ENCODE results near the gene SLX4. TPM values are rescaled to one million over a fixed set of nuclear protein-coding genes. Genes with fewer than 3 reads are reported as not detected.
"Not testable (repeated sequence)": the region's sequence is repeated elsewhere in the genome, so short reads cannot be mapped to it uniquely, and the experiment has no call there.

SLX4 gene, protein sequence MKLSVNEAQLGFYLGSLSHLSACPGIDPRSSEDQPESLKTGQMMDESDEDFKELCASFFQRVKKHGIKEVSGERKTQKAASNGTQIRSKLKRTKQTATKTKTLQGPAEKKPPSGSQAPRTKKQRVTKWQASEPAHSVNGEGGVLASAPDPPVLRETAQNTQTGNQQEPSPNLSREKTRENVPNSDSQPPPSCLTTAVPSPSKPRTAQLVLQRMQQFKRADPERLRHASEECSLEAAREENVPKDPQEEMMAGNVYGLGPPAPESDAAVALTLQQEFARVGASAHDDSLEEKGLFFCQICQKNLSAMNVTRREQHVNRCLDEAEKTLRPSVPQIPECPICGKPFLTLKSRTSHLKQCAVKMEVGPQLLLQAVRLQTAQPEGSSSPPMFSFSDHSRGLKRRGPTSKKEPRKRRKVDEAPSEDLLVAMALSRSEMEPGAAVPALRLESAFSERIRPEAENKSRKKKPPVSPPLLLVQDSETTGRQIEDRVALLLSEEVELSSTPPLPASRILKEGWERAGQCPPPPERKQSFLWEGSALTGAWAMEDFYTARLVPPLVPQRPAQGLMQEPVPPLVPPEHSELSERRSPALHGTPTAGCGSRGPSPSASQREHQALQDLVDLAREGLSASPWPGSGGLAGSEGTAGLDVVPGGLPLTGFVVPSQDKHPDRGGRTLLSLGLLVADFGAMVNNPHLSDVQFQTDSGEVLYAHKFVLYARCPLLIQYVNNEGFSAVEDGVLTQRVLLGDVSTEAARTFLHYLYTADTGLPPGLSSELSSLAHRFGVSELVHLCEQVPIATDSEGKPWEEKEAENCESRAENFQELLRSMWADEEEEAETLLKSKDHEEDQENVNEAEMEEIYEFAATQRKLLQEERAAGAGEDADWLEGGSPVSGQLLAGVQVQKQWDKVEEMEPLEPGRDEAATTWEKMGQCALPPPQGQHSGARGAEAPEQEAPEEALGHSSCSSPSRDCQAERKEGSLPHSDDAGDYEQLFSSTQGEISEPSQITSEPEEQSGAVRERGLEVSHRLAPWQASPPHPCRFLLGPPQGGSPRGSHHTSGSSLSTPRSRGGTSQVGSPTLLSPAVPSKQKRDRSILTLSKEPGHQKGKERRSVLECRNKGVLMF (N-terminal part only)
- total RNA-seq, result 10 to 100 TPM; 13.2 to 13.8 TPM

DNA sequence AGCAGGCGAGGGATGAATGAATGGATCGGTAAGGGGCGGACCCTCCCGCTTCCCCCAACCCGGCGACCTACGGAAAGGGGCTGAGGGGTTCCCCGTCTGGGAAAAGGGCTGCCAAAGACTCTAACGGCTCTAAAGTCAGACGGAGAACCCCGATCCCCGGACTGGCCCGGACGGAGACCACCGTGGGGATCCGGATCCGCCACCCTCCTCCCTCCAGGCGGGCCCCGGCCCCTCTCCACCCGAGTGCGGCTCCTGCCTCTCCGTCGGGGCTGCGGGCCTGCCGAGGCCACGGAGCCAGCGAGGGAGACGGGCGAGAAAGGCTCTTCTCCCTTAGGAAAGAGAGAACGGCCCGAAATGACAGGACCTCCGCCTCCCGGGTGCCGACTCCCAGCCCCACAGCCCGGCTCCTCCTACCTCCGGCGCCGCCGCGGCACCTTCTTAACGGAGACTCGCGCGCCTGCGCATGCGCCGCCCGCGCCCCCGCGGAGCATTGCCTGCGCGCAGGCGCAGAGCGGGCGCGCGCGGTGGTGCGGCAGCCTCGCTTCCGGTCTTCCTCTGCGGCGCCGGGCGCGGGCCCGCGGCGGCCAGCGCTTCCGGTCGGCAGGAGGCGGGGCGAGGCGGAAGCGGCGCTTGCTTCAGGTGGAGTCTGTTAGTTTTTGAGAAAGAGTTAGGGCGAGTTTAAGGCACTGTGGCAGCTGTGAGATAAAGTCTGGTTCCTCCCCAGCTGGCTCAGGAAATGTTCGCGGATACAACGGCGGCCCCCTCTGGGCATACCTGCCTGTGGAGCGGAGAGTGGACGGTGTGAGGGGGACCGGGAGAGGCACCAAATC is at the start of gene SLX4:
Gene SLX4, minus strand, starts transcription at position 461 of the 830 bp plus-strand sequence. CDS start 2,642 bp downstream, outside the sequence.
- POLR2A ChIA-PET, result interaction anchor here (0.7 kb wide), 1 partner anchor 68 kb away, joined by 3 read pairs; no protein-coding TSS in a partner anchor
- Mint-ChIP-seq H3K4me1 (peaks cover 63% of the 10 kb centered on the region), H3K9me3 (no peaks in the 10 kb centered on the region), H3K36me3 (ENCODE audit: low read depth) (peaks cover 34% of the 10 kb centered on the region), H3K4me3 (peak within 1 kb of the TSS; percentile 98), H3K27me3 (no peaks in the 10 kb centered on the region), H3K27ac (peak within 1 kb of the TSS; percentile 98)
- CTCF ChIA-PET, result interaction anchor here (0.7 to 0.9 kb wide), 2 partner anchors 11 to 84 kb away, joined by 3 to 4 read pairs; no protein-coding TSS in a partner anchor
- DNase-seq, result peak; percentile 91

DNA sequence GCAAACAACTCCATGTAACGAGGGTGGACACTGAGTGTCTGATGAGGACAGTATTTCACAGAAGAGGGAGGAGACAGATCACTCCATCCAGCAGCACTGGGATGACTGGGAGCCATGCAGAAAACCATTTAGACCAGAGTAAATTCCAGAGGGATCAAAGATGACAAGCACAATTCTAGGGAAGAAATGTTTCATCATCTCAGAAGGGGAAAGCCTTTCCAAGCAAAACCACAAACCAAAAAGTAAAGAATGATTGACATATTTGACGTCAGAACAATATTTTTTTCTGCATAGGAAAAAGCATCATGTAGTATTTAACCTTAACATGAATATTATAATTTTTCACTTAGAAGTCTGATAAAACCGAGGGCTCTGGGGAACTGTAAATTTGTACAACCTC is 47.8 kb upstream of the SLX4 start:
- no peak overlapping the region for H3K4me3 Mint-ChIP-seq

DNA sequence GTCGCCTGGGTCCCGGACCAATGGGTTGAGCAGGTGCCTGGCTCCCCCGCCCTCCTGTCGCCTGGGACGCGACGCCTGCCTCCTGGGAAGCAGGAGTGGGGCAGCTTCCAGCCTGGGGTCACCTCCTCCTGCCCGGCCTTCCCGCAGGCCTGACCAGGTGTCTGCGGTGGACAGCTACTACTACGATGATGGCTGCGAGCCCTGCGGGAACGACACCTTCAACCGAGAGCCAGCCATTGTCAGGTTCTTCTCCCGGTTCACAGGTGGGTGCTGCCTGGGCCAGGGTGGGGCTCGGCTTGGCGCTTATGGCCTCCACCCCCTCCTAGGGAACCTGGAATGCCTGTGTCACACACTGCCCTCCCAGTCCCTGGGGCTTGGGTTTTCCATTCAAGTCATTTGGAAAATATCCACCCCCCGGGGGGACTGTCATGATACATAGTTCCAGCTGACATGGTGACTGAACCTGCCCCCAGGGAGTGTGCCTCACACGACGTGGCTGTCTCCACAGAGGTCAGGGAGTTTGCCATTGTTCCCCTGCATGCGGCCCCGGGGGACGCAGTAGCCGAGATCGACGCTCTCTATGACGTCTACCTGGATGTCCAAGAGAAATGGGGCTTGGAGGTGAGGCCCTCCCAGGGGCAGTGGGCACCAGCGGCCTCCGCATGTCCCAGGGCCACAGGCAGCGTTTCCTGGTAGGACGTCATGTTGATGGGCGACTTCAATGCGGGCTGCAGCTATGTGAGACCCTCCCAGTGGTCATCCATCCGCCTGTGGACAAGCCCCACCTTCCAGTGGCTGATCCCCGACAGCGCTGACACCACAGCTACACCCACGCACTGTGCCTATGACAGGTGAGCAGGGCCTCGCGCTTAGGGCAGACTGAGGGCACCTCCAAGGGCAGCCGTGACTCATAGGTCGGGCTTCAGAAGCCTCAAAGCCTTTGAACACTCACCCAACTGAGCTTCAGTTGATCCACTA is 45.4 kb upstream of the SLX4 start:
- DNase-seq, result no peak
- Mint-ChIP-seq H3K9me3 (no peaks in the 10 kb centered on the region), H3K4me1 (peaks cover 11% of the 10 kb centered on the region), H3K36me3 (ENCODE audit: low read depth) (peaks cover 39% of the 10 kb centered on the region), H3K27me3 (no peaks in the 10 kb centered on the region), H3K4me3 (no peak overlapping the region), H3K27ac (no peak overlapping the region)
- CTCF ChIA-PET, result interaction anchor here (1.1 kb wide), 1 partner anchor 17 kb away, joined by 4 read pairs; no protein-coding TSS in a partner anchor
- POLR2A ChIA-PET, result no interaction called here

More for the DNA sequence above, 47.8 kb upstream of the SLX4 start:
- H3K4me1 Mint-ChIP-seq, result peaks cover 9% of the 10 kb centered on the region
- POLR2A ChIA-PET, result no interaction called here
- H3K9me3 Mint-ChIP-seq, result no peaks in the 10 kb centered on the region
- CTCF ChIA-PET, result interaction anchor here (1.6 kb wide), 1 partner anchor 12 kb away, joined by 3 read pairs; no protein-coding TSS in a partner anchor
- H3K36me3 Mint-ChIP-seq (ENCODE audit: low read depth), result peaks cover 40% of the 10 kb centered on the region
- DNase-seq, result no peak
- peak overlapping the region; percentile 4 for H3K27ac Mint-ChIP-seq
- H3K27me3 Mint-ChIP-seq, result no peaks in the 10 kb centered on the region

DNA sequence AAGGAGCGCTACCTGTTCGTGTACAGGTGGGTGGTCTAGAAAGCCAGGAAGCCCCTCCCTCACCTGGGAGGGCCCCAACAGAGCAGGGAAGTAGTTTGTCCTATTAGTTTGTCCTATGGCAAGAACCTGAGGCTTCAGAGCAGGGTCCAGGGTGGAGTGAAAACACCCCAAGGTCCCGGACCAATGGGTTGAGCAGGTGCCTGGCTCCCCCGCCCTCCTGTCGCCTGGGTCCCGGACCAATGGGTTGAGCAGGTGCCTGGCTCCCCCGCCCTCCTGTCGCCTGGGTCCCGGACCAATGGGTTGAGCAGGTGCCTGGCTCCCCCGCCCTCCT is 44.7 kb upstream of the SLX4 start:
- H3K4me1 Mint-ChIP-seq, result peaks cover 11% of the 10 kb centered on the region
- DNase-seq, H3K27me3 Mint-ChIP-seq, POLR2A ChIA-PET, CTCF ChIA-PET, H3K4me3 Mint-ChIP-seq, H3K9me3 Mint-ChIP-seq, H3K27ac Mint-ChIP-seq: not testable (repeated sequence)
- H3K36me3 Mint-ChIP-seq (ENCODE audit: low read depth), result peaks cover 40% of the 10 kb centered on the region

DNA sequence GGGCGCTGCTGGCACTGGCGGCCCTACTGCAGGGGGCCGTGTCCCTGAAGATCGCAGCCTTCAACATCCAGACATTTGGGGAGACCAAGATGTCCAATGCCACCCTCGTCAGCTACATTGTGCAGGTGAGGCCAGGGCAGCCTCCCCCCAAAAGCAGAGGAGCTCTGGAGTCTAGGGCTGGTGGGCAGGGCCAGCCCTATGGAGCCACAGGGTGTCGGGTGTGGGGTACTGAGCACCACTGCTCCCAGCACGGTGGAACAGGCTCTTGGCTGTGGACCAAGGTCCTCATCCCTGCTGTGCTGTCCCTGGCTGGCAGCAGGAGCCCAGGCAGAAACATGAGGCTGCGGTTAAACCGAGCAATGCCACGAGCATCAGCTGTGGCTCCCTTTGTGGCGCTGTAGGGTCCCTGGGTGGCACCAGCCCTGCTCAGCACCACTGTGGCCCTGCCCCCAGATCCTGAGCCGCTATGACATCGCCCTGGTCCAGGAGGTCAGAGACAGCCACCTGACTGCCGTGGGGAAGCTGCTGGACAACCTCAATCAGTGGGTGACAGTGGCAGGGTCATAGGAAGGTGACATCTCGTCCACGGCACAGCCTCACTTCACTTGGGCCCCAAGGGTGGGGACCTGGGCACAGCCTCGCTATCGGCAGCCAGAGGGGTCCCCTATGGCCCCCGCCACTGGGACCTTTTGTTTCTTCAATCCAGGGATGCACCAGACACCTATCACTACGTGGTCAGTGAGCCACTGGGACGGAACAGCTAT is 44.2 kb upstream of the SLX4 start:
- CTCF ChIA-PET, result no interaction called here
- H3K27me3 Mint-ChIP-seq, result no peaks in the 10 kb centered on the region
- H3K36me3 Mint-ChIP-seq (ENCODE audit: low read depth), result peaks cover 37% of the 10 kb centered on the region
- peaks cover 11% of the 10 kb centered on the region for H3K4me1 Mint-ChIP-seq
- H3K4me3 Mint-ChIP-seq, result no peak overlapping the region
- POLR2A ChIA-PET, result no interaction called here
- H3K9me3 Mint-ChIP-seq, result no peaks in the 10 kb centered on the region
- no peak for DNase-seq
- H3K27ac Mint-ChIP-seq, result no peak overlapping the region

DNA sequence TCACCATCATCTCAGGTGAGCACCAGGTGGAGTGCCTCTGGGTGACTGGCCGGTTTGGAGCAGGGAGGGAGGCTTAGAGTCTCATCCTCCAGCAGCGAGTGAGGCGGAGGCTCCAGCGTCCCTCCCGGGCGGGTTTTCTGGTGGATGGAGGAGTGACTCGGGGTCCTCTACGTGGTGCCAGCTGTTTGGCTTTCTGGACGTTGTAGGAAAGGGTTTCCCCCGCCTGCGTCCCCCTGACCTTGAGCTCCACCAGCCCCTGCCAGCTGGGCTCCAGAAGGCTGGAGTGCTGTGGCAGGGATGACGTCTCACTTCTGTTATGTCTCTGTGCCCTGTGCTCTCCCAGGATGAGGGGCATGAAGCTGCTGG is 43.6 kb upstream of the SLX4 start:
- ChIA-PET CTCF (no interaction called here), POLR2A (no interaction called here)
- no peak for DNase-seq
- no peaks in the 10 kb centered on the region for H3K27me3 Mint-ChIP-seq
- H3K36me3 Mint-ChIP-seq (ENCODE audit: low read depth), result peaks cover 36% of the 10 kb centered on the region
- H3K27ac Mint-ChIP-seq, result no peak overlapping the region
- H3K9me3 Mint-ChIP-seq, result no peaks in the 10 kb centered on the region
- H3K4me1 Mint-ChIP-seq, result peaks cover 11% of the 10 kb centered on the region
- H3K4me3 Mint-ChIP-seq, result no peak overlapping the region

DNA sequence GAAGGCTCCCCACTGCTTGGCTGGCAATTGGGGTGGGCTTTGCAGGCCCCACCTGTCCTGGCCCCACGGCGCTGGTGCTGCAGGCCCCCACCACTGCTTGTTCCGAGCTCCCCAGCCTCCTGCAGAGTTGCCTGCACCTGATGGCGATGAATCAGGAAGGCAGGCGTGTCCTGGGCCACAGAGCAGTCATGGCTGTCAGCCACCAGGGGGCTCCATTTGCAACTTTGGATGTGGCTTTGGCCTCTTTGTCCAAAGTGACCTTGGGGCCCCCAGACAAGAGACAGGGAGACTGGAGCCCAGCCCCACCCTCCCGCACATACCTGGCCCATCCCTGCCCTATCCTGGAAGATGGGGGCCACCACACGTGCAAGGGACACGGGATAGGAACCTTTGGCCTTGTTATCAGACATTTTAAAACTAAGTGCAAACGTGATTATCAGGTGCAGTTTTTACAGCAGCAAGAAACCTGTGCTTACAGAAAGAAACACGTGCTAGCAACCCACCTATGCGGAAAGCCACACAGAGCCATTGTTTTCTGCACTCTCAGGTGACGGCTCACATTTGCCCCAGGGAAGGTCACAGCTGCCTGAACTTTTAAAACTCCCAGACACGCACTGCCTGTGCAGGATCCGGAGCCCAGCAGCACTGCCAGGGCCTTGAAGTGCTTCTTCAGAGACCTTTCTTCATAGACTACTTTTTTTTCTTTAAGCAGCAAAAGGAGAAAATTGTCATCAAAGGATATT is 43.0 kb upstream of the SLX4 start, which contains the start of gene DNASE1:
Gene DNASE1, plus strand, starts transcription at position 443 of the 743 bp plus-strand sequence. CDS start 683 bp downstream, outside the sequence.
- Mint-ChIP-seq H3K9me3 (no peaks in the 10 kb centered on the region), H3K4me1 (peaks cover 7% of the 10 kb centered on the region), H3K36me3 (ENCODE audit: low read depth) (peaks cover 30% of the 10 kb centered on the region), H3K27me3 (no peaks in the 10 kb centered on the region), H3K27ac (peak within 1 kb of the TSS; percentile 50), H3K4me3 (no peak within 1 kb of the TSS)
- CTCF ChIA-PET, result interaction anchor here (0.6 to 0.8 kb wide), 3 partner anchors 8 to 87 kb away, joined by 3 to 4 read pairs (median 3); no protein-coding TSS in a partner anchor
- peak; percentile 69 for DNase-seq
- POLR2A ChIA-PET, result no interaction called here

DNA sequence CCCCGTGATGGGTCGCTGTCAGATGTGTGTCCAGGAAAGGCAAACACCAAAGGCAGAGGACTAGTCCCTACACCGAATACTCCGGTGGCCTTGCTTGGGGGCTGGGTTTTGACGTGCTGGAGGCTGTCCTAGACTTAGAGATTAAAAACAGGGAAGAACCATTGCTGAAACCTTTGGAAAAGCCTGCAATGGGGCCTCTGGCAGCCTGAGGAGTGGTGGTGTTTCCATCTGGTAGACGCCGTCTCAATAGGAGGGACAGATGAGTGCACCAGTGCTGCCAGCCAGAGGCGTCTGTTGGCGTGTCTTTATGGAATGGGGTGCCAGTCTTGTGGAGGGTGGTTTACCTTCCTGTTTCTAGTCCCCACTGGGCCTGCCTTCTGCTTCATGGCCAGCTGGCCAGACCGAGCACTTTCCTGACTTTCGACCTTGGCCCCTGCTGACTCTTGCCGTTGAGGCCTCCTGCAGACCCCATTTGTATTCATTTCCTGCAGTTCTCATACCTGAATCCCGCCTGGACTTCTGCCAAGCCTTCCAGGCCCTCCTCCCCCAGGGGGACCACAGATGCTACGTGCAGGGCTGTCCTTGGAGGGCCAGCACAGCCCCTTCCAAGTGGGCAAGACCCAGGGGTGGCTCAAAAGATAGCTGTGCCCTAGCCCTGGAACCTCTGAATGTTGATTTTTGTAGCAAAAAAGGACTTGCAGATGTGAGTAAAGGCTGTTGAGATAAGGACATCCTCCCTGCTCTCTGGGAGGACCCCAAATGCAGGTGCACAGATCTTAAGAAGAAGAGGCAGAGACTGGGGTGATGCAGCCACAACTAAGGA is 41.2 kb upstream of the SLX4 start:
- ChIA-PET CTCF (interaction anchor here (0.5 kb wide), 1 partner anchor 15 kb away, joined by 3 read pairs; no protein-coding TSS in a partner anchor), POLR2A (no interaction called here)
- Mint-ChIP-seq H3K4me3 (no peak overlapping the region), H3K27ac (no peak overlapping the region), H3K27me3 (no peaks in the 10 kb centered on the region), H3K4me1 (peaks cover 2% of the 10 kb centered on the region), H3K9me3 (no peaks in the 10 kb centered on the region), H3K36me3 (ENCODE audit: low read depth) (peaks cover 23% of the 10 kb centered on the region)
- peak; percentile 4 for DNase-seq

DNA sequence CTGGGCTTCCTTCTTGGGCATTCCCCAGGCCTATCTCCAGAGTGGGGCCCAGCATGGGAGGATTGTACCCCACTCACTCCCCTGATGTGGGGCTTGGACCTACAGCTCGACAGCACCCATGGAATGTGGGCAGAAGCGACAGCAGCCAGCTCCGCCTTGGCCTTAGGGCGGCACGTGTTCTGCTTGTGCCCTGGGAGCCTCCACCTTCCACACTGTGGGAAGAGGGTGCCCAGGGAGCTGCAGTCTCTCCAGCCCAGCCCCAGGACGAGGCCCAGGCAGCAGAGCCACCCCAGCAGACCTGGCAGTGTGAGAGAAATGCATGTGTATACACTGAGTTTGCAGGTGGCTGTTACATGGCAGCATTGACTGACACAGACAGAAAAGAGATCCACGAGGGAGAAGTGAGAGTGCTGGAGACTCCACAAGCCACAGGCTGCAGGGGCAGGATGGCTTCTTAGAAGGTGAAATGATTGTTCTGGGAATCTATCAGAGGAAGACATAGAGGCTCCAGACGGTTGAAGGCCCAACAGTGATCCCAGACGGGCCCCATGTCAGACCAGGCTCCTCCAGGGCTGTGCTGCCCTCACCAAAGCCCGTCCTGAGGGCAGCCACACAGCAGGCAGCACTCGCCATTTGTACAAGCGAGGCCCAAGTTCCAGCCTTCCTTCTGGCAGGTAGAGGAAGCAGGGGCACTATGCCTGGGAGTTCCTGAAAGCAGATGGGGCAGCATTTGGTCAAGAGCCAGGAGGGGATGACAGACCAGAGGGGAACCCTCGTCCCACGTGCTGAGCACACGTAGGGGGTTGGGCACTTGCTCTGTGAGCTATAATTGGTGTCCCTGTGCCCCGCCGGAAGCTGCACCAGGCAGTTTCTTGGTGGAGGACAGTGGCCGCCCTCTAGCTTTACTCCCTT is 40.3 kb upstream of the SLX4 start:
- Mint-ChIP-seq H3K4me3 (no peak overlapping the region), H3K4me1 (peaks cover 2% of the 10 kb centered on the region), H3K27me3 (no peaks in the 10 kb centered on the region), H3K9me3 (no peaks in the 10 kb centered on the region), H3K36me3 (ENCODE audit: low read depth) (peaks cover 15% of the 10 kb centered on the region), H3K27ac (no peak overlapping the region)
- ChIA-PET POLR2A (no interaction called here), CTCF (no interaction called here)
- DNase-seq, result peak; percentile 3
